Fibroblast of skin of scalp (primary cell): ENCODE results near the gene CHI3L2.
A peak's percentile ranks its signal among the peaks of the same experiment; 100 is the strongest.

Experiments used
- DNase-seq: peaks from one replicate; pipeline ENCODE4 v3.0.0-alpha.2; 2013

The CHI3L2 gene

GRCh38 chr1:111256988-111257658, 29.6 kb downstream of the CHI3L2 start:
- DNase-seq: no peak

GRCh38 chr1:111267801-111268508, 40.4 kb downstream of the CHI3L2 start:
- DNase-seq: no peak

DNA sequence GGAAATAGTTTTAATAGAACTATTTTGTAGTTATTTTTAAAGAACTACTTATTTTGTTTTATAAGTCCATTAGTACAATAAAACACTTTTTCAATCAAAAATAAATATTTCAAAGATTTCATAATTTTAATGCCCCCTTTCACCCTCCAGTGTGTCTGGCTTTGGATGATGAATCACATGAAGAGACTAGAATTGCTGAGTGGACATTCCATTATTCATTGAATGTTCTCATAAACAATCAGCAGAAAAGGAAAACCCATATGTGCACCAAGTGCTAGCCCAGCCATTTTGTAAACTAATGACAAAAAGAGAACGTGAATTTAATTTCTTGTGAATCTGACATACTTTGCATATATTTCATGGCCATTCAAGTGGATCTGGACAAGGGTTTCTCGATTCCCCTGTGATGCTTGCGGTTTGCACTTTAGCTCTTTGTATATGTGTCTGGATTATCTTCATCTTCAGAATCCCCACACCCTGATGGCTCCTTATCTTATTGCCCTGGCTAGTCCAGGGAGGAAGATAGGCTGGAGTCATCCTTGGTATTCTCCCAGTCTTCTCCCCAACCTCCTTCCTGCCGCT, 42.4 kb downstream of the CHI3L2 start:
- DNase-seq: no peak

- no peak for DNase-seq
Observed at GRCh38 chr1:111270771-111271463, 43.4 kb downstream of the CHI3L2 start.

DNA sequence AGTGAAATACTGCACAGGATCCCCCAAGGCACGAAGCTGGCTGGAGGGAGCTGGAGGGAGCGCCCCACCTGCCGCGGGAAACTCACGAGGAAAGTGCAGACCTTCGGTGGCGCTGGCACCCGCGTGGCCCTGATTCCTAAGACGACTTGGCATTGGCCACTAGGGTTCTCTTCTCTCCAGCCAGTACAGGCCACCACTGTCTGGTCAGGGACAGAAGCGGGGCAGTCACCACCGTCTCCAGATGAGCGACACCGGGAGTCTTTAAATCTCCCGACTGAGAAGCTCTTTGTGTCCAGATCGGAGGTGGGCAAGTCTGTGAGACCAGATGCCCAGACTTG, 43.9 kb downstream of the CHI3L2 start:
- DNase-seq: no peak

DNA sequence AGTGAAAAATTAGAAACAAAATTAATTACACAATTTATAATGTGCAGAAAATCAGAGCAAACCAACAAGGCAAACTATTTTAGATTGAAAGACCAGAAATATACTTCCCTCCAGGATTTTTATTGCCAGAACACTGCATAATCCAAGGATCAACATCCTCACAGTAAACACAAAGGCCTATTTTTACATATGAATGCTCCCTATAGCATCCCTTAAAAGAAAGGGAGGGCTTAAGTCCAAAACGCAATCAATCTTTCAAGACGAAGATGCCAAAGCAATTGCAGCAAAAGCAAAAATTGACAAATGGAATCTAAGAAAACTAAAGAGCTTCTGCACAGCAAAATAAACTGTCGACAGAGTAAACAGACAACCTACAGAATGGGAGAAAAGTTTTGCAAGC, 44.6 kb downstream of the CHI3L2 start:
- DNase-seq: no peak

GRCh38 chr1:111274653-111275052, 47.1 kb downstream of the CHI3L2 start:
- DNase-seq: no peak

- DNase-seq: peak; percentile 53
Observed at GRCh38 chr1:111275079-111275478, 47.6 kb downstream of the CHI3L2 start.

DNA sequence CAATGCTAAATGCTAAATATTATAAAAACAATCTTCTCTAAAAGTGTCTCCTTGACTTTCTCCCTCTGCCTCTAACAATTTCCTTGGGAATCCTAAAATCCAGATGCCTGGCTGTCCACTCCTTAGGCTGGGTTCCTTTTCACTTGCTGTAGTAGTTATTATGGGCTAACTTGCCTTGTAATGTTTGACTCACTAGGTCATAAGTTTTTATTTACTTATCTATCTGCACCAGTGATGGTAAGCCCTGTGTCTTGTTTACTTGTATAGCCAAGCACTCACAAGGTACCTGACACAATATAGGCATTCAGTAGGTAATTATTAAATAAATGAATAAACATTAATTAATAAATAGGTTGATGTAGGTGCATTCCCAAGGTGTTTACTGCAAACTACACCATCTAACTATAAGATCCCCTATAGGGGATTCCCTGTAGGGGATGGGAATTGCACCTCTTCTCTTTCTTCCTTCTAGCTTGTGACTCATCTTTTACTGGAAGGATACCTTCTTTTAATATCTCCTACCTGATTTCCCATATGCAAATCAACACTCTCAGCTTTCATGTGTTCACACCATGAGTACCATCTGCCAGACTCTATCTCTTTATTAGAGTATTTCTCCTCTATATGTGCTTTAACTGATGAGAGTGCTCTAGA, 48.4 kb downstream of the CHI3L2 start:
- DNase-seq: no peak

- DNase-seq: no peak
Observed at GRCh38 chr1:111279144-111279543, 51.6 kb downstream of the CHI3L2 start.

- DNase-seq: no peak
Observed at GRCh38 chr1:111280267-111280666, 52.8 kb downstream of the CHI3L2 start.

GRCh38 chr1:111281411-111281810, 53.9 kb downstream of the CHI3L2 start:
- no peak for DNase-seq

DNA sequence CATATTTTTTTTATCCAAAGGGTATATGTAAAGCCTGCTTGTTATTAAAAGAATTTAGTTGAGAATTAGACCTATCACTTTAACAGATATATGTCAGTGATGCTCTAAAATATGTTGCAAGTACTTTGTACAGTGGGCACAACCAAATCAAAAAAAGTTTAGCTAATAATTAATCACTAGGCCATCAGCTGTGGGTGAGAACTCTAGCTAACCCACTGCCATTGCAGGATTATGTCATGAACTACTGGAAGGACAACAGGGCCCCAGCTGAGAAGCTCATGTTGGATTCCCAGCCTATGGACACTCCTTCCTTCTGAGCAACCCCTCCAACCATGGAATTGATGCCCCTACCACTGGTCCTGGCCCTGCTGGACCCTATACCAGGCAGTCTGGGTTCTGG, 56.3 kb downstream of the CHI3L2 start:
- no peak for DNase-seq

DNA sequence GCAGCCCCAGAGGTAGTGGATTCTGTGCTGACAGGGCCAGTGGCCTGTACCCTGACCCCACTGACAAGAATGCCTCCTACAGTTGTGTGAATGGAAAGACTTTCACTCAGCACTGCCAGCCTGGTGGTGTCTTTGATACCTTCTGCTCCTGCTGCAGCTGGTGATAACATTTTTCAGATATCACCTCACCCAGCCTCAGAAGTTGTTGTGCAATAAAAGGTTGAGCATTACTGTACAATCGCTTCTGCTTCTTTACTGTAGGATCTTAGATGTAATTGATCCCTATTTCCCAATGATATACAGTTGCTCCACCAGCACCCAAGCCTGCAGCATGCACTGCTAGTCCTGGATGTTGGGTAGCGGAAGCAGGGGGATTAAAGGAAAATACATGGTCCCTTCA, 58.4 kb downstream of the CHI3L2 start:
- no peak for DNase-seq

DNA sequence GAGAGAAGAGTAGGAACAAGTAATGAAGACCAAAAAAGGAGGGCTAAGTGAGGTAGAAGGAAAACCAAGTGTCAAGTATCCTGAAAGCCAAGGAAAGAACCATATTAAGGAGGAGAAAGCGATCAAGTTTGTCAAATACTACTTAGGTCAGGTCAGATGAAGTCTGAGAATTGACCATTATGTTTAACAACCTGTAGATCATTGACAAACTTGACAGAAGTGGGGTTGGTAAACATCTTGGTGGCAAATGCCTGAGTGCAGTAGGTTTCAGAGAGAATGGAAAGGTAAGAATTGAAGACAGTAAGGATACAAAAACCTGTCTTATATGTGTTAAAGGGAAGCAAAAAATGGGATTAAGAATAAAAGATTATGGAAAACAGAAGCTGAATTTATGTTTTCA, 59.4 kb downstream of the CHI3L2 start:
- no peak for DNase-seq

GRCh38 chr1:111289371-111289770, 61.9 kb downstream of the CHI3L2 start:
- no peak for DNase-seq

DNA sequence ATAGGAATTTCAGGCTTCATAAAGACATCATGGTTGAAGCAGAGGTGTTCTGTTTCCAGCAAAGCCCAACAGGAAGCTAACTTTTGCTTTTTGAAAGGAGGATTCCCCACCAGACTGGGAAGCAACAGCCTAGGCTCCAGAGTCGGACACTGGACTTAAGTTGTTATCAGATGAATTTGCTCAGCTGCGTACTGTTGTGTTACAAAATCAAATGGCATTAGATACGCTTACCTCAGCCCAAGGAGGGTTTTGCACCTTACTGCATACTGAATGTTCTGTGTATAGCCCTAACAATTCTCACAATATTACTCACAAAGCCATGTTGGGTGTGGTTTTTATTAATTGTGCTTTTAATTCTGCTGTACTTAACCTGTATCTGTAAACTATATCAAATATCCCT, 62.6 kb downstream of the CHI3L2 start:
- no peak for DNase-seq

- DNase-seq: no peak
Observed at GRCh38 chr1:111290630-111291029, 63.1 kb downstream of the CHI3L2 start, which contains the start of gene CHIA. CHIA (plus strand) TSS chr1:111290851; CDS start chr1:111310468, 19,617 bp downstream.
